Nephron progenitor cell (in vitro differentiated cells): ENCODE measurements around the gene ACOT11.

ENCODE experiments used
- DNase-seq: peaks from one replicate; pipeline ENCODE4 v3.0.0; 2021
- H3K27ac Mint-ChIP-seq: 2 replicates; pipeline ENCODE4 v1.8.0; 2021; ENCODE audit warnings: mild to moderate bottlenecking, moderate library complexity, mixed read lengths
- H3K27me3 Mint-ChIP-seq: 2 replicates; pipeline ENCODE4 v1.8.0; 2021; ENCODE audit warnings: mild to moderate bottlenecking, low read depth, mixed read lengths; ENCODE audit not compliant: poor library complexity
- H3K36me3 Mint-ChIP-seq: 2 replicates; pipeline ENCODE4 v1.8.0; 2021; ENCODE audit warnings: low read depth, mixed read lengths
- H3K4me1 Mint-ChIP-seq: 2 replicates; pipeline ENCODE4 v1.8.0; 2021; ENCODE audit warnings: mixed read lengths
- H3K4me3 Mint-ChIP-seq: 2 replicates; pipeline ENCODE4 v1.8.0; 2021; ENCODE audit warnings: mild to moderate bottlenecking, moderate library complexity, mixed read lengths
- H3K9me3 Mint-ChIP-seq: 2 replicates; pipeline ENCODE4 v1.8.0; 2021; ENCODE audit warnings: mild to moderate bottlenecking, moderate library complexity, mixed read lengths
- CTCF ChIP-seq: fragments of 200-600 bp; sonication (generic); IDR thresholded peaks from 2 replicates; pipeline ENCODE4 v1.5.0; 2021; ENCODE audit warnings: antibody characterized with exemption

Gene ACOT11

GRCh38 chr1:54565113-54565501, 17.1 kb downstream of the ACOT11 start:
- Mint-ChIP-seq H3K27ac (no peak overlapping the region), H3K9me3 (peaks cover 3% of the 10 kb centered on the region), H3K27me3 (peaks cover 18% of the 10 kb centered on the region), H3K4me3 (no peak overlapping the region), H3K4me1 (peaks cover 25% of the 10 kb centered on the region), H3K36me3 (no peaks in the 10 kb centered on the region)
- no peak for TF ChIP-seq CTCF
- DNase-seq, result no peak

GRCh38 chr1:54566438-54567141, 18.6 kb downstream of the ACOT11 start:
- no peak for TF ChIP-seq CTCF
- Mint-ChIP-seq H3K9me3 (peaks cover 3% of the 10 kb centered on the region), H3K36me3 (no peaks in the 10 kb centered on the region), H3K4me1 (peaks cover 32% of the 10 kb centered on the region), H3K4me3 (no peak overlapping the region), H3K27me3 (peaks cover 22% of the 10 kb centered on the region), H3K27ac (peak overlapping the region; percentile 41)
- no peak for DNase-seq

- Mint-ChIP-seq H3K4me3 (no peak overlapping the region), H3K27ac (peak overlapping the region; percentile 46), H3K27me3 (peaks cover 22% of the 10 kb centered on the region)
Observed at GRCh38 chr1:54567961-54568360, 19.9 kb downstream of the ACOT11 start.

GRCh38 chr1:54569339-54569738, 21.3 kb downstream of the ACOT11 start:
- Mint-ChIP-seq H3K27ac (peak overlapping the region; percentile 47), H3K4me3 (no peak overlapping the region), H3K36me3 (no peaks in the 10 kb centered on the region), H3K4me1 (peaks cover 49% of the 10 kb centered on the region), H3K27me3 (peaks cover 22% of the 10 kb centered on the region), H3K9me3 (no peaks in the 10 kb centered on the region)
- no peak for DNase-seq
- no peak for TF ChIP-seq CTCF

More at GRCh38 chr1:54567961-54568360, 19.9 kb downstream of the ACOT11 start:
- H3K9me3 Mint-ChIP-seq, result peaks cover 3% of the 10 kb centered on the region
- DNase-seq, result no peak
- no peaks in the 10 kb centered on the region for H3K36me3 Mint-ChIP-seq
- peaks cover 45% of the 10 kb centered on the region for H3K4me1 Mint-ChIP-seq
- TF ChIP-seq CTCF, result no peak

GRCh38 chr1:54570161-54570560, 22.1 kb downstream of the ACOT11 start:
- no peak for DNase-seq
- TF ChIP-seq CTCF, result no peak
- no peaks in the 10 kb centered on the region for H3K36me3 Mint-ChIP-seq
- H3K4me1 Mint-ChIP-seq, result peaks cover 54% of the 10 kb centered on the region
- no peak overlapping the region for H3K4me3 Mint-ChIP-seq
- no peaks in the 10 kb centered on the region for H3K9me3 Mint-ChIP-seq
- H3K27ac Mint-ChIP-seq, result peak overlapping the region; percentile 48
- H3K27me3 Mint-ChIP-seq, result peaks cover 22% of the 10 kb centered on the region

- H3K4me3 Mint-ChIP-seq, result no peak overlapping the region
- no peak for DNase-seq
- H3K27ac Mint-ChIP-seq, result peak overlapping the region; percentile 34
- H3K4me1 Mint-ChIP-seq, result peaks cover 64% of the 10 kb centered on the region
- no peak for TF ChIP-seq CTCF
- no peaks in the 10 kb centered on the region for H3K9me3 Mint-ChIP-seq
- H3K36me3 Mint-ChIP-seq, result no peaks in the 10 kb centered on the region
- peaks cover 17% of the 10 kb centered on the region for H3K27me3 Mint-ChIP-seq
Observed at GRCh38 chr1:54571326-54571725, 23.3 kb downstream of the ACOT11 start.
